Astrocyte (in vitro differentiated cells and primary cell): Measurements from ENCODE around the gene SCGB2A2. TPM values are rescaled to one million over a fixed set of nuclear protein-coding genes. Genes with fewer than 3 reads are reported as not detected.

ENCODE experiments used
- DNase-seq: peaks from one replicate; pipeline ENCODE4 v3.0.0-alpha.2; 2010; ENCODE audit warnings: low read depth
- FAIRE-seq: peaks from 2 replicates; lab custom pipeline; 2011; peaks lifted over from hg19 to GRCh38; lab: Jason Lieb, UNC
- H2AFZ ChIP-seq: 2 replicates; pipeline ENCODE4 v1.6.0; 2012; ENCODE audit warnings: low read depth, low read length, inconsistent platforms
- H3K27ac ChIP-seq: 2 replicates; pipeline ENCODE4 v1.5.1; 2011; ENCODE audit warnings: low read depth, low read length, inconsistent platforms
- H3K27me3 ChIP-seq: 2 replicates; pipeline ENCODE4 v1.6.0; 2011; ENCODE audit warnings: low read length, inconsistent platforms; ENCODE audit not compliant: insufficient read depth
- H3K36me3 ChIP-seq: 2 replicates; pipeline ENCODE4 v1.5.1; 2011; ENCODE audit warnings: low read length, inconsistent platforms; ENCODE audit not compliant: insufficient read depth
- H3K4me1 ChIP-seq: 2 replicates; pipeline ENCODE4 v1.5.1; 2011; ENCODE audit warnings: low read length, inconsistent platforms; ENCODE audit not compliant: insufficient read depth
- H3K4me2 ChIP-seq: 2 replicates; pipeline ENCODE4 v1.6.0; 2012; ENCODE audit warnings: low read length, inconsistent platforms
- H3K4me3 ChIP-seq: 2 replicates; pipeline ENCODE4 v1.5.1; 2011; ENCODE audit warnings: low read depth, mild to moderate bottlenecking, low read length, inconsistent platforms; ENCODE audit not compliant: insufficient read depth
- H3K79me2 ChIP-seq: 2 replicates; pipeline ENCODE4 v1.6.0; 2012; ENCODE audit warnings: mild to moderate bottlenecking, low read length, inconsistent platforms; ENCODE audit not compliant: insufficient read depth
- H3K9ac ChIP-seq: 2 replicates; pipeline ENCODE4 v1.6.0; 2012; ENCODE audit warnings: mild to moderate bottlenecking, low read length, inconsistent platforms
- H3K9me3 ChIP-seq: 2 replicates; pipeline ENCODE4 v1.5.1; 2012; ENCODE audit warnings: low read depth, mild to moderate bottlenecking, low read length, inconsistent platforms; ENCODE audit not compliant: insufficient read depth
- H4K20me1 ChIP-seq: 2 replicates; pipeline ENCODE4 v1.6.0; 2012; ENCODE audit warnings: low read length, inconsistent platforms; ENCODE audit not compliant: insufficient read depth
- H3K27ac Mint-ChIP-seq: one replicate; pipeline ENCODE4 v1.8.0; 2021; ENCODE audit warnings: mild to moderate bottlenecking, mixed read lengths; ENCODE audit not compliant: unreplicated experiment
- H3K27me3 Mint-ChIP-seq: one replicate; pipeline ENCODE4 v1.8.0; 2021; ENCODE audit warnings: low read depth, mixed read lengths; ENCODE audit not compliant: unreplicated experiment
- H3K36me3 Mint-ChIP-seq: one replicate; pipeline ENCODE4 v1.8.0; 2021; ENCODE audit warnings: low read depth, mixed read lengths; ENCODE audit not compliant: unreplicated experiment
- H3K4me1 Mint-ChIP-seq: one replicate; pipeline ENCODE4 v1.8.0; 2021; ENCODE audit warnings: low read depth, mixed read lengths; ENCODE audit not compliant: unreplicated experiment
- H3K4me3 Mint-ChIP-seq: one replicate; pipeline ENCODE4 v1.8.0; 2021; ENCODE audit warnings: mild to moderate bottlenecking, moderate library complexity, mixed read lengths; ENCODE audit not compliant: unreplicated experiment
- H3K9me3 Mint-ChIP-seq: one replicate; pipeline ENCODE4 v1.8.0; 2021; ENCODE audit warnings: mild to moderate bottlenecking, mixed read lengths; ENCODE audit not compliant: unreplicated experiment
- CTCF ChIP-seq: IDR thresholded peaks from 2 replicates; pipeline ENCODE4 v1.5.1; 2011; ENCODE audit warnings: low read depth, mild to moderate bottlenecking, inconsistent platforms, low read length, moderate library complexity; ENCODE audit not compliant: insufficient read depth
- EZH2 ChIP-seq: IDR thresholded peaks from 2 replicates; pipeline ENCODE4 v1.6.1; 2012; ENCODE audit warnings: mild to moderate bottlenecking, low read length, inconsistent platforms; ENCODE audit not compliant: insufficient read depth
- total RNA-seq: library from RNA; stranded (reverse); gene quantifications from 2 replicates; pipeline ENCODE4 v1.2.1, GENCODE V29; 2021

Gene SCGB2A2
- total RNA-seq, 1 donor from 2014 or later, result not detected

- Histone ChIP-seq H3K79me2 (no peaks in the 10 kb centered on the region), H3K27me3 (no peaks in the 10 kb centered on the region), H3K9ac (no peak overlapping the region), H3K9me3 (no peaks in the 10 kb centered on the region), H2AFZ (no peak overlapping the region), H3K36me3 (no peaks in the 10 kb centered on the region), H3K4me2 (no peak overlapping the region), H3K4me3 (no peak overlapping the region), H3K4me1 (no peaks in the 10 kb centered on the region), H4K20me1 (no peaks in the 10 kb centered on the region), H3K27ac (no peak overlapping the region)
- Mint-ChIP-seq H3K27ac (no peak overlapping the region), H3K27me3 (peaks cover 28% of the 10 kb centered on the region), H3K4me3 (no peak overlapping the region), H3K9me3 (peaks cover 6% of the 10 kb centered on the region), H3K4me1 (no peaks in the 10 kb centered on the region), H3K36me3 (no peaks in the 10 kb centered on the region)
- FAIRE-seq, result no peak
- no peak for DNase-seq
- TF ChIP-seq CTCF (no peak), EZH2 (no peak)
These were observed 38.0 kb downstream of the SCGB2A2 start for GRCh38 chr11:62307950-62308349.

DNA sequence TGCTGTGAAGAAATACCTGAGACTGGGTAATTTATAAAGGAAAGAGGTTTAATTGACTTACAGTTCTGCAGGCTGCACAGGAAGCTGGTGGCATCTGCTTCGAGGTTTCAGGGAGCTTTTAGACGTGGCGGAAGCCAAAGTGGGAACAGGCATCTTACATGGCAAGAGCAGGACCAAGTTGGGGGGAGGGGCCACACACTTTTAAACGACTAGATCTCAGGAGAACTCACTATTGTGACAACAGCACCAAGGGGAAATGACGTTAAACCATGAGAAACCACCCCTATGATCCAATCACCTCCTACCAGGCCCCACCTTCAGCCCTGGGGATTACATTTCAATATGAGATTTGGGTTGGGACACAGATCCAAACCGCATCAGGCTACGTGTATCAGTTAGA is 40.0 kb downstream of the SCGB2A2 start:
- Histone ChIP-seq H3K79me2 (no peaks in the 10 kb centered on the region), H2AFZ (no peak overlapping the region), H3K27me3 (no peaks in the 10 kb centered on the region), H3K9ac (no peak overlapping the region), H3K4me3 (no peak overlapping the region), H3K36me3 (no peaks in the 10 kb centered on the region), H3K4me2 (no peak overlapping the region), H3K9me3 (no peaks in the 10 kb centered on the region), H4K20me1 (no peaks in the 10 kb centered on the region), H3K27ac (no peak overlapping the region), H3K4me1 (no peaks in the 10 kb centered on the region)
- Mint-ChIP-seq H3K4me3 (no peak overlapping the region), H3K27ac (no peak overlapping the region), H3K9me3 (peaks cover 6% of the 10 kb centered on the region), H3K27me3 (peaks cover 32% of the 10 kb centered on the region), H3K4me1 (no peaks in the 10 kb centered on the region), H3K36me3 (no peaks in the 10 kb centered on the region)
- TF ChIP-seq EZH2, result no peak
- FAIRE-seq, result no peak
- DNase-seq, result no peak

GRCh38 chr11:62315431-62315830 is 45.5 kb downstream of the SCGB2A2 start:
- FAIRE-seq, result no peak

More at GRCh38 chr11:62315431-62315830, 45.5 kb downstream of the SCGB2A2 start:
- Histone ChIP-seq H3K9me3 (no peaks in the 10 kb centered on the region), H2AFZ (no peak overlapping the region), H3K36me3 (no peaks in the 10 kb centered on the region), H3K4me3 (no peak overlapping the region), H3K27me3 (peaks cover 5% of the 10 kb centered on the region), H3K4me1 (no peaks in the 10 kb centered on the region), H3K9ac (no peak overlapping the region), H3K4me2 (no peak overlapping the region), H3K79me2 (no peaks in the 10 kb centered on the region), H3K27ac (no peak overlapping the region), H4K20me1 (no peaks in the 10 kb centered on the region)
- no peaks in the 10 kb centered on the region for H3K4me1 Mint-ChIP-seq
- peaks cover 32% of the 10 kb centered on the region for H3K27me3 Mint-ChIP-seq
- no peak overlapping the region for H3K27ac Mint-ChIP-seq
- no peak for TF ChIP-seq CTCF
- no peak for TF ChIP-seq EZH2
- DNase-seq, result no peak
- no peaks in the 10 kb centered on the region for H3K9me3 Mint-ChIP-seq
- H3K36me3 Mint-ChIP-seq, result no peaks in the 10 kb centered on the region
- no peak overlapping the region for H3K4me3 Mint-ChIP-seq
